Muscle of leg (tissue), 11 donors: ENCODE data around the gene APOB. TPM values are rescaled to one million over a fixed set of nuclear protein-coding genes. Genes with fewer than 3 reads are reported as not detected.

ENCODE experiments used
- DNase-seq: peaks from one replicate; pipeline ENCODE4 v3.0.0; 2013
- H3K27ac ChIP-seq: one replicate; pipeline ENCODE4 v1.5.1; 2013; ENCODE audit warnings: mild to moderate bottlenecking, low read length, control low read depth
- H3K27me3 ChIP-seq: one replicate; pipeline ENCODE4 v1.6.1; 2013; ENCODE audit warnings: low read length; ENCODE audit not compliant: control insufficient read depth, insufficient read depth
- H3K36me3 ChIP-seq: one replicate; pipeline ENCODE4 v1.6.1; 2013; ENCODE audit warnings: low read length; ENCODE audit not compliant: control insufficient read depth, insufficient read depth
- H3K4me1 ChIP-seq: one replicate; pipeline ENCODE4 v1.6.1; 2013; ENCODE audit warnings: low read length; ENCODE audit not compliant: control insufficient read depth, insufficient read depth
- H3K4me3 ChIP-seq: one replicate; pipeline ENCODE4 v1.5.1; 2013; ENCODE audit warnings: low read length, control low read depth
- H3K9me3 ChIP-seq: replicated peaks from 2 replicates; pipeline ENCODE4 v1.6.1; 2013; ENCODE audit warnings: low read depth, low read length; ENCODE audit not compliant: control insufficient read depth
- WGBS: methylation state at CpG from one replicate; pipeline ENCODE4 v1.1.5; 2013; ENCODE audit warnings: missing lambda C conversion rate; ENCODE audit not compliant: insufficient coverage; 5-methylcytosine and 5-hydroxymethylcytosine counted together
- polyA plus RNA-seq, 8 donors: library from polyadenylated mRNA; unstranded; fragments of 120-200 nt; gene quantifications; one replicate each; pipeline versions ENCODE4 v1.2.1 to v1.2.3, GENCODE V29; 2013; ENCODE audit warnings: inconsistent platforms in 1 of 8, low replicate concordance in 1 of 8; ENCODE audit not compliant: insufficient read length in 8 of 8, insufficient read depth in 1 of 8
- total RNA-seq: library from RNA; stranded (reverse); fragments of 120-200 nt; gene quantifications from one replicate; pipeline ENCODE4 v1.2.4, GENCODE V29; 2013

Gene APOB
- total and polyA plus RNA-seq, 9 donors, result 0.05 to 51.3 (median 0.33) TPM

GRCh38 chr2:20960003-20960402 lies 83.9 kb downstream of the APOB start:
- 35% methylated on average over 2 of the region's 4 CpGs for WGBS
- Histone ChIP-seq H3K36me3 (no peaks in the 10 kb centered on the region), H3K27ac (no peak overlapping the region), H3K9me3 (no peaks in the 10 kb centered on the region), H3K4me3 (no peak overlapping the region), H3K27me3 (peaks cover 11% of the 10 kb centered on the region), H3K4me1 (peaks cover 7% of the 10 kb centered on the region)
- DNase-seq, result no peak

GRCh38 chr2:20959252-20959651 lies 84.6 kb downstream of the APOB start:
- Histone ChIP-seq H3K9me3 (no peaks in the 10 kb centered on the region), H3K36me3 (no peaks in the 10 kb centered on the region), H3K4me3 (no peak overlapping the region), H3K27ac (no peak overlapping the region), H3K4me1 (peaks cover 7% of the 10 kb centered on the region), H3K27me3 (peaks cover 11% of the 10 kb centered on the region)
- 88% methylated on average over 4 of the region's 4 CpGs for WGBS
- DNase-seq, result no peak

GRCh38 chr2:20957788-20958525 lies 85.9 kb downstream of the APOB start:
- peaks cover 7% of the 10 kb centered on the region for H3K4me1 ChIP-seq
- H3K27me3 ChIP-seq, result peaks cover 11% of the 10 kb centered on the region
- 53% methylated on average over 13 of the region's 21 CpGs for WGBS
- H3K4me3 ChIP-seq, result no peak overlapping the region
- no peaks in the 10 kb centered on the region for H3K9me3 ChIP-seq
- DNase-seq, result no peak
- H3K36me3 ChIP-seq, result no peaks in the 10 kb centered on the region
- no peak overlapping the region for H3K27ac ChIP-seq

- DNase-seq, result no peak
- peaks cover 11% of the 10 kb centered on the region for H3K27me3 ChIP-seq
- WGBS, result 80% methylated on average over 2 of the region's 10 CpGs
- no peaks in the 10 kb centered on the region for H3K36me3 ChIP-seq
- no peaks in the 10 kb centered on the region for H3K9me3 ChIP-seq
- H3K4me1 ChIP-seq, result peaks cover 7% of the 10 kb centered on the region
- no peak overlapping the region for H3K27ac ChIP-seq
- no peak overlapping the region for H3K4me3 ChIP-seq
Measured at GRCh38 chr2:20955277-20956026, 88.4 kb downstream of the APOB start.

GRCh38 chr2:20953146-20953824 lies 90.6 kb downstream of the APOB start:
- no peaks in the 10 kb centered on the region for H3K36me3 ChIP-seq
- H3K27me3 ChIP-seq, result peaks cover 9% of the 10 kb centered on the region
- no peak for DNase-seq
- H3K9me3 ChIP-seq, result no peaks in the 10 kb centered on the region
- H3K4me1 ChIP-seq, result peaks cover 3% of the 10 kb centered on the region
- H3K4me3 ChIP-seq, result no peak overlapping the region
- WGBS, result 90% methylated on average over 5 of the region's 10 CpGs
- no peak overlapping the region for H3K27ac ChIP-seq

Other genes starting within 250 kb of the APOB start
- gene LDAH, start 221.0 kb downstream of the APOB start, total RNA-seq, result 15.5 TPM
- gene LDAH, start 221.0 kb downstream of the APOB start, polyA plus RNA-seq, result 10 to 100 TPM in 5 of 8 donors, 1 to 10 TPM in 3; 8.5 to 12.1 (median 10.9) TPM
- gene TDRD15, start 79.9 kb upstream of the APOB start, total RNA-seq, result not detected
- under 1 TPM in 1 of 8 donors, not detected in 7; 0.53 TPM for gene TDRD15, start 79.9 kb upstream of the APOB start, polyA plus RNA-seq